Globus pallidus (tissue), 1 donor: ENCODE measurements around the gene RGS4.

Experiments used
- DNase-seq: peaks from one replicate; pipeline ENCODE4 v3.0.0-alpha.2; 2015; ENCODE audit warnings: low spot score

RGS4 gene

GRCh38 chr1:163102590-163102989 lies 33.4 kb downstream of the RGS4 start:
- DNase-seq: no peak

GRCh38 chr1:163104385-163105099 lies 35.4 kb downstream of the RGS4 start:
- DNase-seq: no peak

- DNase-seq: no peak
Observed at GRCh38 chr1:163106364-163106987, 37.3 kb downstream of the RGS4 start.

- DNase-seq: no peak
Observed at GRCh38 chr1:163107655-163108054, 38.5 kb downstream of the RGS4 start.

GRCh38 chr1:163115887-163116286 lies 46.7 kb downstream of the RGS4 start:
- no peak for DNase-seq

- no peak for DNase-seq
Observed at GRCh38 chr1:163119707-163120106, 50.5 kb downstream of the RGS4 start.

GRCh38 chr1:163120372-163120771 lies 51.2 kb downstream of the RGS4 start:
- no peak for DNase-seq

GRCh38 chr1:163124812-163125211 lies 55.7 kb downstream of the RGS4 start:
- no peak for DNase-seq
